Endothelial cell (in vitro differentiated cells): ENCODE measurements around the gene CRYBG2. TPM values are rescaled to one million over a fixed set of nuclear protein-coding genes. Genes with fewer than 3 reads are reported as not detected.

ENCODE experiments used
- DNase-seq: peaks from one replicate; pipeline ENCODE4 v3.0.0; 2021; ENCODE audit warnings: low spot score
- H3K27ac Mint-ChIP-seq: one replicate; pipeline ENCODE4 v1.8.0; 2021; ENCODE audit warnings: mixed read lengths, inconsistent platforms; ENCODE audit not compliant: unreplicated experiment
- H3K27me3 Mint-ChIP-seq: one replicate; pipeline ENCODE4 v1.8.0; 2021; ENCODE audit warnings: mild to moderate bottlenecking, moderate library complexity, mixed read lengths, inconsistent platforms; ENCODE audit not compliant: unreplicated experiment
- H3K36me3 Mint-ChIP-seq: one replicate; pipeline ENCODE4 v1.8.0; 2021; ENCODE audit warnings: mild to moderate bottlenecking, low read depth, mixed read lengths, inconsistent platforms; ENCODE audit not compliant: unreplicated experiment
- H3K4me1 Mint-ChIP-seq: one replicate; pipeline ENCODE4 v1.8.0; 2021; ENCODE audit warnings: mild to moderate bottlenecking, mixed read lengths, inconsistent platforms; ENCODE audit not compliant: unreplicated experiment
- H3K4me3 Mint-ChIP-seq: one replicate; pipeline ENCODE4 v1.8.0; 2021; ENCODE audit warnings: mild to moderate bottlenecking, mixed read lengths, inconsistent platforms; ENCODE audit not compliant: unreplicated experiment
- H3K9me3 Mint-ChIP-seq: one replicate; pipeline ENCODE4 v1.8.0; 2021; ENCODE audit warnings: mixed read lengths, inconsistent platforms; ENCODE audit not compliant: unreplicated experiment
- long read RNA-seq: library from polyadenylated mRNA; unstranded; transcript quantifications from one replicate; pipeline ENCODE4 v2.0.0, GENCODE V29; 2020; ENCODE audit not compliant: unreplicated experiment
- total RNA-seq: library from RNA; stranded (reverse); fragmentation: NEBNext Ultra II Directional; extraction: Animal tissue kit (Norgen Biotek cat#: 25700); gene quantifications from one replicate; pipeline ENCODE4 v1.2.1, GENCODE V29; 2021; ENCODE audit not compliant: unreplicated experiment
- TF ChIP-seq, protein P1 (sequence below): fragments of 200-600 bp; sonication (generic); IDR thresholded peaks from one replicate; pipeline ENCODE4 v1.5.0; 2021; ENCODE audit warnings: antibody characterized with exemption; ENCODE audit not compliant: unreplicated experiment

CRYBG2 gene, protein sequence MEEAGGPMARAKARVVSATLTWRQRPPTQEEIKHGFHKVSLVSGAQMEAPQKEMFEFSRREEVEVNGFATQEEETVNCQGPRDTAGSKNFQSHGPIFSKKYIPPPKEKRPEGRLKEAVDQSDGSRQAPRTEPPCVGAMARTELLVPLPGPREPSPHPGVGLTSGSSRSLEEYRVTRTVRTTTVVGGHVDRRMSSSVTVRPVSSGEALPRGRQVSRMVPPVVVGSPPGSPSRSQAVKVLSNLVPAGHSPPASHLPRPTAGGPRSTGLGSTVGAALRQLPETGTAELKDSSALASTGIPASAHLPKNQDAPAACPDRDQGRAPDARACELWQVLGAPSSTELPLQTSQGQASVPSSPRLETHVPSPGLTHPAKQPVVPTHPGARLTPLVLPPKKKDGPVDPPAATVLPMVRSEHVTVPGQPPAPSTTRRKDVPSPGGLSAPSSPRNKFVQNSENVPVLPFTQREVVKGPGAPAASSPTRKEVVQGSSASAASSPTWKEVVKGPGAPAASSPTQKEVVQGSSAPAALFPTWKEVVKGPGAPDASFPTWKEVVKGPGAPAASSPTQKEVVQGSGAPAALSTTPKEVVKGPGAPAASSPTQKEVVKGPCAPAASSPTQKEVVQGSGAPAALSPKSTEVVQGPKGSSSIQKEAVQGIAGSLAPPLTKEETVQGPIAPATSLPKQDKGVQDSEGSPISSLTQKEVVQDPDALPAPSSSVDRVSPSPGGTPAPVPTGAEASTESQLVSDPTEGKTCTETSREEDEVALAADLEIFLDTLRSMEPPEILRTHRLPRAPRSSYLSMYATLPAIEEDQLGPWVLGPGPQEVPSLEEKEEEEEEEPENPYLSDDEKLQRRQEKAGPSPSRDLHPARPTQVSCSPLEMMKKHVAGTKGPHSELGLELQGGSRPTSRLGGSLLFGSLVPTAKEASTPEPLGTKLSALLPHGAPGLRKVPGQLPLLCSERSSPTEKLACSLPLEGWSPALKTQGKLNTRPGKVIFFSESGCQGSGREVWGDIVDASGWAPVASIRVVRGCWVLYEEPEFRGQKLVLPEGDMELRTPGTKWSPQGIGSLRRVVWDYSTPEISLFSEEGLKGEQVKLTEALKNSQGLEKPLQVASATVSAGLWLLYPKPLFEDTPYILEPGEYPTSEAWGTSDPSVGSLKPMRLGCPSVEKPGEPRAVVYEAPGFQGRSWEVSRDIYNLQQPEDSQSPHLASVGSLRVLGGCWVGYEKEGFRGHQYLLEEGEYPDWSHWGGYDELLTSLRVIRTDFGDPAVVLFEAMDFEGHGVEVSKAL (N-terminal part only)
- 1.4 TPM for total RNA-seq
- long read RNA-seq, partial matches to known transcripts, result 0 of 1 reads
- long read RNA-seq, other reads (novel, unspliced or antisense), result 1 of 1 reads

DNA sequence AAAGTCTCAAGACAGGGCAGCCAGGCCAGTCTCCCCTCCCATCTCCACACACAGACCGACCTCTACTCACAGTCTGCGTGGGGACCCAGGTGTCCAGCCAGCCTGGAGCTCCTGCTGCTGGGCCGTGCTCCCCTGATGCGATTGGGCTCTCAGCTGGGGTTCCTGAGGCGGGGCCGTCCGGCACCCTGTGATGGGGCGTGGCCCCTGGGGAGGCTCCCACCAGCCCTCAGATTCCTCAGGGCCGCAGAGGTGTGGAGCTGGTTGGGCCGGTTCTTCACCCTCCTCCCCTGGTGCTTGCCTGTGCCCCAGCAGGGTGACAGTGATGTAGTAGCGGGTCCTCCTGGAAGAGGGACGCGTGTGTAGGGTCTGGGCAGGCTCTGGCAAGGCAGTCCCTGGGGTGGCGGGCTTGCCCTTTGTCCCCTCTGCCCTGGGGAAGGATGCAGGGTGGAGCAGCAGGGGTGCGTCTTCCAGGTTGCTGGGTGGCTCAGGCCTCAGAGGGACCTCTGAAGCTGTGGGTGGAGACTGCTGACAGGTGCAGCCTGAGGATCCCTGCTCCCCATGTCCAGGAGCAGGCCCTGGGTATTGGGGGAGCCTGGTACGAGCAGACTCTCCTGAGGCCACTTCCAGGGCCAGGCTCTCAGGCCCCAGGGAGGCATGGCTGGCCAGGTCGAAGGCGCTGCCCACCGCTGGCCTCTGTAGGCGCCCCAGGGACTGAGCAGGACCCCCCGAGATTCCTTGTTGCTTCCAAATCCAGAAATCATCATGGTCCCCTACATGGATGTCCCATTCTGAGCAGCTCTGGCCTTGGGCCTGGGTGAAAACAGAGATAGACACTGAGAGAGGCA, at the start of gene CRYBG2:
Gene CRYBG2, minus strand, starts transcription at position 155 of the 845 bp plus-strand sequence. CDS start 7,473 bp downstream, outside the sequence.
- H3K4me1 Mint-ChIP-seq, result peaks cover 25% of the 10 kb centered on the region
- H3K27me3 Mint-ChIP-seq, result peaks cover 6% of the 10 kb centered on the region
- no peak for DNase-seq
- H3K9me3 Mint-ChIP-seq, result no peaks in the 10 kb centered on the region
- TF ChIP-seq, protein P1, sequence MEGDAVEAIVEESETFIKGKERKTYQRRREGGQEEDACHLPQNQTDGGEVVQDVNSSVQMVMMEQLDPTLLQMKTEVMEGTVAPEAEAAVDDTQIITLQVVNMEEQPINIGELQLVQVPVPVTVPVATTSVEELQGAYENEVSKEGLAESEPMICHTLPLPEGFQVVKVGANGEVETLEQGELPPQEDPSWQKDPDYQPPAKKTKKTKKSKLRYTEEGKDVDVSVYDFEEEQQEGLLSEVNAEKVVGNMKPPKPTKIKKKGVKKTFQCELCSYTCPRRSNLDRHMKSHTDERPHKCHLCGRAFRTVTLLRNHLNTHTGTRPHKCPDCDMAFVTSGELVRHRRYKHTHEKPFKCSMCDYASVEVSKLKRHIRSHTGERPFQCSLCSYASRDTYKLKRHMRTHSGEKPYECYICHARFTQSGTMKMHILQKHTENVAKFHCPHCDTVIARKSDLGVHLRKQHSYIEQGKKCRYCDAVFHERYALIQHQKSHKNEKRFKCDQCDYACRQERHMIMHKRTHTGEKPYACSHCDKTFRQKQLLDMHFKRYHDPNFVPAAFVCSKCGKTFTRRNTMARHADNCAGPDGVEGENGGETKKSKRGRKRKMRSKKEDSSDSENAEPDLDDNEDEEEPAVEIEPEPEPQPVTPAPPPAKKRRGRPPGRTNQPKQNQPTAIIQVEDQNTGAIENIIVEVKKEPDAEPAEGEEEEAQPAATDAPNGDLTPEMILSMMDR, result no peak
- no peak within 1 kb of the TSS for H3K4me3 Mint-ChIP-seq
- H3K36me3 Mint-ChIP-seq, result no peaks in the 10 kb centered on the region
- no peak within 1 kb of the TSS for H3K27ac Mint-ChIP-seq

DNA sequence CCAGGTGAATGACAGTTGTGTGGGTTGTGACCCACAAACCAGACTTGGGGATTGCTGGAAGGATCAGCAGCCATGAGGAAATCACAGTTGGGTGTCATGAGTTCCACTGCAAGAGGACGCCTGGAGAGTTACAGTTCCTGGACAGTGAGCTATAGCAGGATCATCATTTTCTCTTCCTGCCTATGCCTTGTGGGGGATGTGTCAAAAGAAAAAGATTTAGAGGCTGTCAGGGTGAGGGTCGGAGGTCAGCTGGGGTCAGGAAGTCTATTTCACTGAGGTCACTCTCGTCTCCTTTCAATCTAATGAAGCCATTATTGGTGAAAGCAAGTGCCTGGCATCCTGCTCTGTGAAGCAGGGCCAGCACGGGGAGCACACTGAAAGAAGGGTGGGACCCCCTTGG, 49.7 kb upstream of the CRYBG2 start:
- TF ChIP-seq, protein P1, result no peak
- no peaks in the 10 kb centered on the region for H3K9me3 Mint-ChIP-seq
- H3K36me3 Mint-ChIP-seq, result no peaks in the 10 kb centered on the region
- H3K27me3 Mint-ChIP-seq, result peaks cover 1% of the 10 kb centered on the region
- no peak overlapping the region for H3K27ac Mint-ChIP-seq
- H3K4me3 Mint-ChIP-seq, result no peak overlapping the region
- no peak for DNase-seq
- peaks cover 6% of the 10 kb centered on the region for H3K4me1 Mint-ChIP-seq

DNA sequence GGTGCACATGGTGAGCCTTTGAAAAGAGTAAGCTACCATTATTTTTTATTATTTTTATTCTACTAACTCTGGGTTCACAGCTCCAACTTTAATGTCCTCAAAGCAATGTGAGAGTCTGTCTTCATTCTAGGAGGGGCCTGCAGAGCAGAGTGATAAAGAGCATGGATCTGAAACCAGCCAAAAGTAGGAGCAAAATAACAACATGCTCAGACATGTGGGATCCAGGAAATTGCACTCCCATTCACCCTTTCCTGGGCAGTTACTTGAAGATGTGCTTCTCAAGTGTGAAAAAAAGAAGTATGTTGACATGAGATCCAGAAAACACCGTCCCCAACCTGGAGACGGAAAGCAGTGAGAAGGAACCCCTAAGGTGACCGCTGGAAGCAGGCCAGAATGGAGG, 48.0 kb upstream of the CRYBG2 start:
- TF ChIP-seq, protein P1, result no peak
- DNase-seq, result no peak
- Mint-ChIP-seq H3K4me1 (peaks cover 3% of the 10 kb centered on the region), H3K36me3 (no peaks in the 10 kb centered on the region), H3K27ac (no peak overlapping the region), H3K4me3 (no peak overlapping the region), H3K27me3 (peaks cover 1% of the 10 kb centered on the region), H3K9me3 (no peaks in the 10 kb centered on the region)

DNA sequence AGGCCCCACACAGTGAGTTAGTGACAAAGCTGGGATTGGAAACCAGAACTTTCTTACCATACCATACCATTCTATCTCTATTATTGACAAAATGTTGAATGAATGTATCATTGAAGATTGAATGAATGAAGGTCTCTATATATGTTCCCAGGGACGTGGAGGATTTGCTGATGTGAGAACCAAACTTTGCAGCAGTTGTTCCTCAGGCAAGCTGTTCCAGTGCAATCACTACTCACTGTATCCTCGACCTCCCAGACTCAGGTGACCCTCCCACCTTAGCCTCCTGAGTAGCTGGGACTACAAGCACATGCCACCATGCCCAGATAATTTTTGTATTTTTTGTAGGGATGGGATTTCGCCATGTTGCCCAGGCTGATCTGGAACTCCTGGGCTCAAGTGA, 45.1 kb upstream of the CRYBG2 start:
- no peaks in the 10 kb centered on the region for H3K36me3 Mint-ChIP-seq
- no peaks in the 10 kb centered on the region for H3K9me3 Mint-ChIP-seq
- TF ChIP-seq, protein P1, result no peak
- H3K27me3 Mint-ChIP-seq, result peaks cover 2% of the 10 kb centered on the region
- DNase-seq, result no peak
- H3K27ac Mint-ChIP-seq, result no peak overlapping the region
- H3K4me3 Mint-ChIP-seq, result no peak overlapping the region
- peaks cover 3% of the 10 kb centered on the region for H3K4me1 Mint-ChIP-seq
